ENCODE measurements around the gene NDUFA8. TPM values are rescaled to one million over a fixed set of nuclear protein-coding genes. Genes with fewer than 3 reads are reported as not detected.

Gene NDUFA8
- total RNA-seq, 4 donors from 2014 or later, result 17.2 to 33.8 (median 28.9) TPM

- H3K4me3 ChIP-seq (ENCODE audit: low read depth, poor library complexity, severe bottlenecking), result no peak overlapping the region
- TF ChIP-seq CTCF (IDR thresholded peaks at IDR 0.05) (no peak), POLR2A (IDR thresholded peaks at IDR 0.05) (no peak)
- intact Hi-C loops (cut with DNase I; ENCODE audit: low total_unique reads), result loop anchor here (10.0 kb wide), 1 partner anchor 315 kb away; no protein-coding TSS in a partner anchor
- DNase-seq (ENCODE audit: low spot score in 2 of 2), result no peak
- WGBS, 2 donors, result 97 to 100% methylated on average over 2 of the region's 2 CpGs
Observed at GRCh38 chr9:122129969-122130368, 29.6 kb downstream of the NDUFA8 start.

GRCh38 chr9:122128969-122129343 is 30.6 kb downstream of the NDUFA8 start:
- no peak for TF ChIP-seq CTCF (IDR thresholded peaks at IDR 0.05)
- no peak for TF ChIP-seq POLR2A (IDR thresholded peaks at IDR 0.05)
- intact Hi-C loops (cut with DNase I; ENCODE audit: low total_unique reads), result no loop called here
- H3K4me3 ChIP-seq (ENCODE audit: low read depth, poor library complexity, severe bottlenecking), result no peak overlapping the region
- no peak for DNase-seq (ENCODE audit: low spot score in 2 of 2)
- 88 to 94% methylated on average over 7 of the region's 7 CpGs for WGBS, 2 donors

- DNase-seq (ENCODE audit: low spot score in 2 of 2), result no peak
- TF ChIP-seq CTCF (IDR thresholded peaks at IDR 0.05), result no peak
- TF ChIP-seq POLR2A (IDR thresholded peaks at IDR 0.05), result no peak
- no peak overlapping the region for H3K4me3 ChIP-seq (ENCODE audit: low read depth, poor library complexity, severe bottlenecking)
- WGBS, 2 donors, result 74 to 80% methylated on average over 21 to 24 of the region's 24 CpGs
- intact Hi-C loops (cut with DNase I; ENCODE audit: low total_unique reads), result no loop called here
Observed at GRCh38 chr9:122128007-122128968, 31.3 kb downstream of the NDUFA8 start.

- 69 to 83% methylated on average over 9 of the region's 10 CpGs for WGBS, 2 donors
- intact Hi-C loops (cut with DNase I; ENCODE audit: low total_unique reads), result no loop called here
- no peak for DNase-seq (ENCODE audit: low spot score in 2 of 2)
- no peak overlapping the region for H3K4me3 ChIP-seq (ENCODE audit: low read depth, poor library complexity, severe bottlenecking)
- no peak for TF ChIP-seq POLR2A (IDR thresholded peaks at IDR 0.05)
- TF ChIP-seq CTCF (IDR thresholded peaks at IDR 0.05), result no peak
Observed at GRCh38 chr9:122127396-122127798, 32.2 kb downstream of the NDUFA8 start.

- H3K4me3 ChIP-seq (ENCODE audit: low read depth, poor library complexity, severe bottlenecking), result no peak overlapping the region
- TF ChIP-seq CTCF (IDR thresholded peaks at IDR 0.05) (no peak), POLR2A (IDR thresholded peaks at IDR 0.05) (no peak)
- WGBS, 2 donors, result 8 to 10% methylated on average over 42 to 64 of the region's 64 CpGs
- no peak for DNase-seq (ENCODE audit: low spot score in 2 of 2)
- intact Hi-C loops (cut with DNase I; ENCODE audit: low total_unique reads), result no loop called here
Observed at GRCh38 chr9:122126331-122127261, 33.0 kb downstream of the NDUFA8 start.

Measured in lower leg skin (tissue), 4 donors.